ENCODE results near the gene MRPL18.
"Not testable (repeated sequence)": the region's sequence is repeated elsewhere in the genome, so short reads cannot be mapped to it uniquely, and the experiment has no call there.

The MRPL18 gene

GRCh38 chr6:159777240-159777904 lies 12.9 kb upstream of the MRPL18 start:
- no peak for DNase-seq

DNA sequence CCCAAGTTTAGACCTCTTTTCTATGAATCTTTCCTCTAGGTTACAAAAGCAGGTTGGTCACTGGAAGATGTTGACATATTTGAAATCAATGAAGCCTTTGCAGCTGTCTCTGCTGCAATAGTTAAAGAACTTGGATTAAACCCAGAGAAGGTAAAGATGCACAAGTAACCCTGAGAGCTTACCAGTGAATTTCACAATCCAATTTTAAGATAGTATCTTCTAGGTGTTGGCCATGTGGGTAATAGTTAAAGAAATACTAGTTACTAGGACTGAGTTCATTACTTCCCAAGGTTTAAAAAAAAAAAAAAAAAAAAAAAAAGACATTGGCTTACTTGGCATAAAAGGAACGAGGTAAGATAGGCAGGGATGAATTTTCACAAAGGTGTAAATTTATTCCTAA lies 12.1 kb upstream of the MRPL18 start:
- no peak for DNase-seq

DNA sequence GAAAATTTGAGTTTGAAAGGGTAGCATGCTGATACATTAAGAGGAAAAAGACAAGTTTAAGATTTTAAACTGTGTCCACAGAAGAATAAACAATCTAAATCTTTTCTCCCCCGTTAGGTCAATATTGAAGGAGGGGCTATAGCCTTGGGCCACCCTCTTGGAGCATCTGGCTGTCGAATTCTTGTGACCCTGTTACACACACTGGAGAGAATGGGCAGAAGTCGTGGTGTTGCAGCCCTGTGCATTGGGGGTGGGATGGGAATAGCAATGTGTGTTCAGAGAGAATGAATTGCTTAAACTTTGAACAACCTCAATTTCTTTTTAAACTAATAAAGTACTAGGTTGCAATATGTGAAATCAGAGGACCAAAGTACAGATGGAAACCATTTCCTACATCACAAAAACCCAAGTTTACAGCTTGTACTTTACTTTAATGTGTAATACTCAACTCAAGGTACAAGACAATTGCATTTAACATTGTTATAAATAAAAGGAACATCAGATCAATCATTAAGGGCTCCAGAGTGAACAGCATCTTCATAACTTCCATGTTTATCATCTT lies 11.6 kb upstream of the MRPL18 start:
- no peak for DNase-seq

DNA sequence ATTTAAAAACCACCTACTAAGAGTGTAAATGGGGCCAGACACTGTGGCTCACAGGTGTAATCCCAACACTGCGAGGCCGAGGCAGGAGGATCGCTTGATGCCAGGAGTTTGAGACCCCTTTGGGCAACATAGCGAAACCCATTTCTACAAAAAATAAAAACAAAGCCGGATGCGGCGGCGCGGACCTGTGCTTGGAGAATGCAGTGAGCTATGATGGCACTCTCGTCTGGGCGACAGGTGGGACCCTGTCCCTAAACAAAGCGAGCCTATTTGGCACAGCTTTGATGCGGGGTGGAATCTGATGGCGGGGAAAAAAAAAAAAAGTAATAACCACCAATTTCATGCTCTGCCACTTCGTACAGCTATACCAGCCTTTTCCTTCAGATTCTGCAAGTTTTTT lies 2.0 kb upstream of the MRPL18 start:
- DNase-seq: no peak

GRCh38 chr6:159788753-159789376 lies 1.4 kb upstream of the MRPL18 start:
- no peak for DNase-seq

DNA sequence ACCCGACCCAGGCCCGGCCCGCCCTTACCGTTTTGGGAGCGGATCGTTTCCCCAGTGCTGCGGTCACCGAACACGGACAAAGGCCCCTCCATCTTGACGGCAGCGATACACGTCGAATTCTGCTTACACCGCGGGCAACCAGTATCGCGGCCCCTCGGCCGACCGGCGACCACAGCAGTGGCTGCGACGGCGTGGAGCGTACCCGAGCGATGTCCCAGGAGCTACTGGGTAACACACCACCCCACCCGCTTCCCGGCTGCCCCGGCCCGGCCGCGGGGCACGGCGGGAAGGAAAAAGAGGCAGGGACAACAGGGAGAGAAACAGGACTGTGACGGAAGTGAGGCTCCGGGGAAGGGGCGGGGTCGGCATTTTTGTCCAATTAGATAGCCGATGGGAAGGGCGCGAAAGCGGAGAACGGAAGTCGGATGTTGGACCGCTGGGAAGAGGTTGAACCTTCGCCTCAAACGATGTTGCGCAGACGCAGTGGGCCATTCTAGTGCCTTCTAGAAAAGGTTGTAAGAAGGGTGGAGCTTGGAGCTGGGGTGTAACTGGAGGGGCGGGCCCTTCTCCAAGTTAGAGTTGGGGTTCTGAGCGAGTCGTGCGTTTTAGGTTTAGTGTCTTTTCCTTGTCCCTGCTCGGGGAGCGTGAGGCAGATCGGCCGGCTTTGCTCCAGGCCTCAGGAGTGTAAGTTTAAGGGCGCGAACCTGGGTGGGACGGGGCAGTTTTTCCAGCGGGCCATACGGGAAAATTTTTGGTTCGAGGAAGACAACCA lies 704 bp upstream of the MRPL18 start, which contains the start of gene TCP1:
TSS of gene TCP1 (minus strand) at position 226 of the 772 bp plus-strand sequence. CDS start at position 92, 134 bp downstream.
- DNase-seq: peak; percentile 97

DNA sequence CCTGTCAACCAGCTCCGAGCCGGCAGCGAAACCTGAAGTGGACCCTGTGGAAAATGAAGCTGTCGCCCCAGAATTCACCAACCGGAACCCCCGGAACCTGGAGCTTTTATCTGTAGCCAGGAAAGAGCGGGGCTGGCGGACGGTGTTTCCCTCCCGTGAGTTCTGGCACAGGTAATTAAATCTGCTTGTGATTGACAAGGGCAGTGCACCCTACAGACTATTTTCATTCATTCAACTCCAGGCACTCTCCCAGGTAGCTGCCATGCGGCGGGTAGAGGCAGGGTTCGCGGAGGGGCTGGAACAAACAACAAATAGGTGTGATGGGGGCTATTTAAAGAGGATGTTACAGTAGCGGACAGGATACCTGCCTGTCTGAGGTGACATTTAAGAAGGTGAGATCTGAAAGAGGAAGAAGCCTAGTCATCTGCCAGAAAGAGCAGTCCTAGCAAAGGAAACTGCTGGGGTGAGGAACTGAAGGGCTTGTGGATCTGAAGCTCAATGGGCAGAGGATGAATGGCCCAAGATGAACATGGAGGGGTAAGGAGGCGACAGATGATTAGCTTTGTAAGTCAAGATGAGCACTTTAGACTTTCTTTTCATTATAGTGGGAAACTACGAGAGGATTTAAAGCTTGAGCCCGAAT lies 810 bp downstream of the MRPL18 start:
- no peak for DNase-seq

DNA sequence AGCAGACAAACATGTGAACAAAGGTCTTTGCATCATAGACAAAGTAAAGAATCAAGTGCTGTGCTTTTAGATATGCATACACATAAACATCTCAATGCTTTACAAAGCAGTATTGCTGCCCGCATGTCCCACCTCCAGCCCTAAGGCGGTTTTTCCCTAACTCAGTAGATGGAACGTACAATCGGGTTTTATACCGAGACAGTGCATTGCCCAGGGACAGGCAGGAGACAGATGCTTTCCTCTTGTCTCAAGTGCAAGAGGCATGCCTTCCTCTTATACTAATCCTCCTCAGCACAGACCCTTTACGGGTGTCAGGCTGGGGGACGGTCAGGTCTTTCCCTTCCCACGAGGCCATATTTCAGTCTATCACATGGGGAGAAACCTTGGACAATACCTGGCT lies 4.7 kb downstream of the MRPL18 start:
- DNase-seq: not testable (repeated sequence)

DNA sequence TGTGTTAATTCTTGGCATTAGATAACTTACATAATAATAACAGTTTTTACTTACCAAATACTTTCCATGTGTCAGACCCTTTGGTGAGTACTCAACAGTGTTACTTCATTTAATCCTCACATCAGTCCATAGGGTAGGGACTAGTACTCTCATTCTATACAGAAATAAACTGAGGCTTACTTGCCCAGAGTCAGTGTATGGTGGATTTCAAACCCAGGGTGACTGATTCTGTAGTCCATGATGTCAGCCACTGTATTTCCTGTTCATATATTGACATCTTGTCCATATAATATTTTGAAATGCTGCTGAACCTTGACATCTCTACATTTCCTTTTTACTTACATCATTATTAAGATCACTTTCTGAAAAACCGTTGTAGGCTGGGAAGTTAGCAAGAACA lies 7.3 kb downstream of the MRPL18 start:
- DNase-seq: no peak

DNA sequence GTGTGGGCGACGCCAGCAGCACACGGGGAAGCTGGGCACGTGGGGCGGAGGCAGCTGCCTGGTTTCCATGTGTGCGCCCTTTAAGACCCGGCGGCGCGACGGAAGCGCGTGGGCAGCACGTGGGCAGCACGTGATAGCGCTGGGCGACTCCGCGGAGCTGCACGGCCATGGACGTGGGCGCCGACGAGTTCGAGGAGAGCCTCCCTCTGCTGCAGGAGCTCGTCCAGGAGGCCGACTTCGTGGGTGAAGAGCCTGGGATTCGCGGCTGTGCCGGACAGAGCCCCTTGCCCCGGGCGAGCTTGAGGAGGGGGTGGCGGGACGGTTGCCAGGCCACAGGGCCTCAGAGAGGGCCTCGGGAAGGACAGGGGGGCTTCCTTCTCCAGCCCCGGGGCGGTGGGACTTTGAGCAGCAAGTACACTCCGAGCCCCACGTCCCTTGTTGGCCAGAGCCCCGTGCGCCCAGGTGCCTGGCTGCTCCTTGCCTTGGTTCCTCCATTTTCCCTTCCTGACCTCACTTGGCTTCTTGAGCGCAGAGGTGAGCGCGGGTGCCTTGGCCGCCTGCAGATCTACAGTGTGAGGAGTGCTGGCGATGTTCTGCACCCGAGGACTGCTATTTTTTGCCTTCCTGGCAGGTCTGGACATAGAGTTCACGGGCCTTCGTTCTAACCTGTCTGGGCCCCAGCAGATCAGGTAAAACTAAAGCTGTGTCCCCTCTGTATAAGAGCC lies 10.0 kb downstream of the MRPL18 start, which contains the start of gene PNLDC1:
TSS of gene PNLDC1 (plus strand) at position 136 of the 725 bp plus-strand sequence. CDS start at position 168, 32 bp downstream.
- no peak for DNase-seq

DNA sequence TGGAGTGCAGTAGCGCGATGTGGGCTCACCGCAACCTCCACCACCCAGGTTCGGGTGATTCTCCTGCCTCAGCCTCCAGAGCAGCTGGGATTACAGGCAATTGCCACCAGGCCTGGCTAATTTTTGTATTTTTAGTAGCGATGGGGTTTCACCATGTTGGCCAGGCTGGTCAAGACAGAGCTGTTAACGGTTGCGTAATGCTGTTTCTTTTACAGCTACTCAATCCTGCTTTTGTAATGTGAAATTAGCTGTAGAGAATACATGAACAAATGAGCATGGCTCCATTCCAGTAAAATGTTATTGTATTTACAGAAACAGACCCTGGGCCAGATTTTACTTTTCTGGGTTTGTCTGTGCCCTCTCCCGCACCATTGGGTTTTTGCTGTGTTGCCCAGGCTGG lies 11.7 kb downstream of the MRPL18 start:
- no peak for DNase-seq

DNA sequence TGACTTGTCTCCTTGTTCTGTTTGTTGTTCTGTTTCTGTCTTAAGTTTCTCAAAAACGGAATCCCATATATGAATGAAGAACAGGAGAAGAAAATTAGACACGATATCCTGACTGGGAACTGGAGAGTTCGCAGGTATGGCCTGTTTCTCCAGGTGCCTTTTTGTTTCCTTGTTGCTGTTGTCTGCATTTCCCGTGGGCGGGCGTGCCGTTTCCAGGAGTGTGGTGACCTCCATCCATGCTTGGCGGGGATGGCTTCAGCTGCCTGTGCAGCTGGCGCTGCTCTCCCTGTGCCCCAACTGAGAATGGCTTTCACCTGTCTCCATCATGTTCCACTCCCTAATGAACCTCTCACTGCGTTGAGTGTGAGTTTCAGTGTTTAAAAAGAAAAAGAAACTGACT lies 14.2 kb downstream of the MRPL18 start:
- DNase-seq: no peak

DNA sequence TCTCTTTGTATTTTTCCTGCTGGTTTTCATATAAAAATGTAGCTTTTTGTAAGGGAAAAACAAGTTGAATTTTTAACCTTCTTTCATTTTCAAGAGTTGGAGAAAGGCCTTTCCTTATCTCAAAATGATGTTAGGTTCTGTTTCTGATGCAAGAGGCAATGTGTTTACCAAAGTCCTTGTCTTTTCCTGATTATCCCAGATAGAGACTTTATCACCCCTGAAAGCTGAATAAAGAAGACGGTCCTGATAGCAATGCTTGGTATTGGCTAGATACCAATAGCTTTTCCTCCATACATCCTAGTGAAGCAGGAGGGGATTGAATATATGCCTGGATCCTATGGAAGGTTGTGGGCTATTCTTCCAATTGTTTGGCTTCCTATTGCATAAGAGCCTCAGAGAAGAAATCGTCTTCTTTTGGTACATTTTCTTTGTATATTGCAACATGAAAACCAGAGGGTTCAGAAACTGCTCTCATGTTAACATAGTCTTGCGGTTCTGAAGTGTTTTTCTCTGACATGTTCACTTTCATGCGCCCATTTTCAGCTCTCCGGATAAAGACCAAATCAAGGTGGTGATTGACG lies 15.3 kb downstream of the MRPL18 start:
- DNase-seq: no peak

DNA sequence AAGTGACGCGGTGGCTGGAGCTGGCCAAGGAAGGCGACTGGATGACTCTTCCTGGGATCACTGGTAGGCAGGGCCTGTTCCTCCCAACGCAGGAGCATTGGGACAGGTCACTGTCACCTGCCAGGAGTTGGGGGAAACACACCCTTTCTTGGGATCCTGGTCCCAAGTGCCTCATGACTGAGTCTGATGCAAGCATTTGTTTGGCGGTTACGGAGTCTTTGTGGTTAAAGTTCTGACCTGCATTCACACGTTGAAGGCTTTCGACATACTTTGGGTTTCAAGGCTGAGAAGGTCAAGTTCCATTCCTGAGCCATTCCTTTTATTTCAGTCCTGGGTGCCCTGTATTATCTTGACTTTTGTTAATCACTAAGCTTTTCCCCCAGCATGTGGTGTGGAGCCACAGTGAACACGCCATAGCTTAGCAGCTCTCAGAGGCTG lies 15.8 kb downstream of the MRPL18 start:
- DNase-seq: no peak

DNA sequence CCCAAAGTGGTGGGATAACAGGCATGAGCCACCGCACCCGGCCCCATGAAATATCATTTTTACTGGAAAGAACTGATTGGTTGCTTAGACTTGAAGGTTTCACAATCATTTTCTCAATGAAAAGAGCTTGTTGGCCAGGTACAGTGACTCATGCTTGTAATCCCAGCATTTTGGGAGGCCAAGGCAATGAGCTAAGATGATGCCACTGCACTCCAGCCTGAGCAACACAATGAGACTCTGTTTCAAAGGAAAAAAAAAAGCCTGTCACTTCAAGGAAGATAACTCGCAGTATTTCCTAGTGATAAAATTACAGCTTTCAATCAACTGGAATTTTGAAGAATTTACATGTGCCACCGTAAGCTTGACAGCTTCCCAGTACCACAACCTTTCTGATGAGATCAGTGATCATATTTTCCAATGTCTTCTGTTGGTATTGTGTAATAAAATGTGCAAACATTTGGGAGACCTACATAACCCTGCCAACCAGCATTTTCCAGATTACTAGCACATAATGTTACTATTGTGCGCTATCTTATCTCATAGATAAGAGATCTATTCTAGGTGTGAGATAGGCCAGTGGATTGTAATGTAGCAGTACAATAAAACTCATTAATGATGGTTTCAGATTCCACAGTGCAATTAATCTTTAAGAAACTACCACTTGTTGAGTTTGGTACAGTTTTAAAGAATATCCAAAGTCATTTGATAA lies 17.0 kb downstream of the MRPL18 start:
- no peak for DNase-seq

- no peak for DNase-seq
Observed at GRCh38 chr6:159808647-159809046, 18.4 kb downstream of the MRPL18 start.

DNA sequence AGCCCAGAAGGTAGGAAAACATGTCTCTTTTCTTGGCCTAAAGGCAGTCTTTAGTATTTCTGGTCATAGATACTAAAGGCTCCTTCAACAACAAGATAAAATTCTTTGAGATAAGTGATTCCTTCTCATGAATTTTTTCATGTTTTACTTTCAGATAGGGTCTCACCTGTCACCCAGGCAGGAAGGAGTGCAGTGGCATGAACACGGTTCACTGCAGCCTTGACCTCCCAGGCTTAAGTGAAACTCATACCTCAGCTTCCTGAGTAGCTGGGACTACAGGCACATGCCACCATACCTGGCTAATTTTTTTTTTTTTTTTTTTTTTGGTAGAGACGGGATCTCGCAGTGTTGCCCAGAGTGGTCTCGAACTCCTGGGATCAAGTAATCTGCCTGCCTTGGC lies 18.9 kb downstream of the MRPL18 start:
- DNase-seq: no peak

GRCh38 chr6:159813781-159814180 lies 23.5 kb downstream of the MRPL18 start:
- DNase-seq: no peak

DNA sequence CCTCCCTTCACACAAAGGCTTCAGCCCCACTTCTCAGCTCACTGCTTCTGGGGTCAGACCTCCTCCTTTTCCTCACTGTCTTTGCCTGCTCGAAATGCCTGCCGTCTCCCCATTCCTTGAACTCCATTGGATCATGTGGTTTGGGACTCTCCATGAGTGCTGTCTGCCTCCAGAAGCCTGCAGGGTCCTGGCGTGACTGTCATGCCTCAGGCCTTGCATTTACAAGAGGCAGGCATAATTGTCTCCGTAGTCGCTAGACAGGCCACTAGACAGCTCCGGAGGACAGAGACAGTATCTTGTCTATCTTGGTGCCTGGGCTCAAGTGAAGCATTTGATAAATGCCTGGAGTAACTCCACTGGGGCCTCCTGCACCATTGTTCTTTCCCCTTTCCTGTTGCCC lies 25.1 kb downstream of the MRPL18 start:
- DNase-seq: no peak

DNA sequence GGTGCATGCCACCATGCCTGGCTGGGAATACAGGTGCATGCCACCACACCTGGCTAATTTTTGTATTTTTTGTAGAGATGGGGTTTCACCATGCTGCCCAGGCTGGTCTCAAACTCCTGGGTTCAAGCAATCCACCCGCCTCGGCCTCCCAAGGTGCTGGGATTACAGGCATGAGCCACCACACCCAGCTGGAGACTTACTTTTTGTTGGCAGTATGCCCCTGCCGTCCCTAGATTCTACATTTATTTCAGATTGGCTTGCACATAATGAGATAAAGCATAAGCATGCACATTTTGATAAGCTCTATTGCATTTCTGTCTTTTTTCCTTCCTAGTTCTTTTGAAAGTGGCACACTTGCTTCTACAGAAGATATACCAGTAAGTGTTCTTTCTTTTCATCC lies 26.5 kb downstream of the MRPL18 start:
- not testable (repeated sequence) for DNase-seq

Data from NCI-H1694 treated with DMSO at 0.1 percent for 48 hours (cell line).